Daoy (cell line): ENCODE data around the gene RAD51AP2. TPM values are rescaled to one million over a fixed set of nuclear protein-coding genes. Genes with fewer than 3 reads are reported as not detected.
"Not testable (repeated sequence)": the region's sequence is repeated elsewhere in the genome, so short reads cannot be mapped to it uniquely, and the experiment has no call there.

ENCODE experiments used
- DNase-seq: peaks from one replicate; pipeline ENCODE4 v3.0.0-alpha.2; 2015; ENCODE audit warnings: low read depth
- total RNA-seq: library from RNA; depleted of rRNA; stranded (reverse); fragments of >200 nt; shearing (Covaris generic); gene quantifications from 2 replicates; pipeline ENCODE4 v1.2.3, GENCODE V29; 2014

RAD51AP2 gene
- total RNA-seq, 1 experiment from 2014 or later = not detected

DNA sequence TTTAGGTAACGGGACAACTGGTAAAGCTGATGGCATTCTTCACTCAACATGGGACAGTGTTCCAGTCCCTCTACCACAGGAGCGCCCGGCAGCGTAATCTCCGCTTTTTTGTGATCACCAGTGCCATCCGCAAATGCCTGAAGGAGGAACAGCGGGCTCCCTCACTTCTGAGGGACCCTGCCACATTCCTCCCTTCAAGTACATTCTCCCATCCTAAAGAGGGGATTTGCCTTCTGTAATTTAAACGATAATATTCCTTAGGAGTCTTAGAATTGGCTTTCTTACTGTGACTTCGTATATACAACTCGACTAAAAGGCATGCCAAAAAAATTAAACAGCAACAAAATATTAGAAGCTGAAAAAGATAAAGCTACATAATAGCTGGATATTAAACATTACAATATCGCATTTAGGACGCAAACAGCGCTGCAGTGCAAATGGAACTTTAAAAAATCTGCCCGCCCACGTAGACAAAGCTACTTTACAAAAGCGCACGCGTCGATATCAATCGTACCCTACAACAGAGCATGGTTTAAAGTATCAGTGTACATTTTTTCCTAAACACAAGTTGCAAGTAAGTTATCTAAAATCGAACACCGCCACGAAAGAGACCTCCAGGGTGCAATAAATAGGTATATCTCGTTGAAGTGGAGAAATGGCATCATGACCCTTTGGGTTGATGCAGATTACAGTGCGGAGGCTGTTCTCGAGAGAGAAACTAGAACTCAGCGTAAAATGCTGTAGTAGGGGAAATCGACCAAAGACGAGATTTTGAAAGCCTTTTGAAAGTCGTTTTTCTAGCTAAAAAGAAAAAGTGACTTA, 20.0 kb upstream of the RAD51AP2 start:
- DNase-seq = peak; percentile 20

DNA sequence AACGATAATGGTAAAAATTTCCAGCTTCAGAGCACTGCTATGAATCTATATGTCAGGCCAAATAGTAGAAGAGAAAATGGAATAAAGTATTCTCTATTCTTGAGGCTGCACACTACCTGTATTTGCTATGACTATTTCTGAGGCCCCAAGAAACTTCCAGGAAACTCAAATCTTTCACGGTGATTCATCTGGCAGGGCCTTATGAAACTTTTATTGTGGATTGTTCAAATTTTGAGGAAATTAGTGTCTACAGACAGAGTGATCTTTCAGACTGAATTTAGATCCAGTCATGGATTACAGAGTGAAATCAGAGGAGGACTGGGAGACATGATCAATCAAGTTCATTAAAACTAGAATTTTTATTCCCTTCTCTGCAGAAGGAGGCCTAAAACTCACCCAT, 18.2 kb upstream of the RAD51AP2 start:
- DNase-seq = no peak

DNA sequence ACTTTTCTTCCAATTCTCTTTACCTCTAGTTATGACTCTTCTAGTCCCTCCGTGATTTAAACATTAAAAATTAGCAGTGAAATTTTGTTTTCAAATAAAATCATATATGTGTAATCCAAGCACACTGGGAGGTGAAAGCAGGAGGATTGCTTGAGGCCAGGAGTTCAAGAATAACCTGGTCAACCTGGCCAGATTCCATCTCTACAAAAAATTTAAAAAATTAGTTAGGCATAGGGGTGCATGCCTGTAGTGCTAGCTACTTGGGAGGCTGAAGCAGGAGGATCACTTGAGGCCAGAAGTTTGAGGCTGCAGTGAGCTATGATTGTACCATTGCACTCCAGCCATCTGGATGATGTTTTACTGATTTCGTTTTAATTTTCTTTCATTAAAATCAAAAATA, 15.3 kb upstream of the RAD51AP2 start:
- no peak for DNase-seq

DNA sequence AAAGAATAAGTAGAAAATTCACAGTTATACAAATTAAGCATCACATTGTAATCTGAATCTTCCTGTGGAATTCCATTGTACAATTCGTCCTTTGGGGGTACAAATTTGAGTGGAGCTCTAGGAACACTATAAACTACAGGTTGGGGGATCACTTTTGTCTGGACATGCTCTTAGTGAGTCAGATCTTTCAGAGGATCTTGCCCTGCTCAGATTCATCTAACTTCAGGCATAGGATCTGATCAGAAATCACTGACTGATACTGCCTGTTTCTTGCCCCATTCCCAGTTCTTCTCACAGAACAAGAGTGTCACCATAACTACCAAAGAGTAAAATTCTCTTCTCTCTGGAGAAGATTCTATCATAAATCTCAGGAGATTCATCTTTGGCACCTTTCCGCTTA, 11.5 kb upstream of the RAD51AP2 start:
- DNase-seq = no peak

GRCh38 chr2:17522303-17522702, 4.1 kb upstream of the RAD51AP2 start:
- no peak for DNase-seq

- no peak for DNase-seq
Measured at GRCh38 chr2:17521621-17522020, 3.4 kb upstream of the RAD51AP2 start.

DNA sequence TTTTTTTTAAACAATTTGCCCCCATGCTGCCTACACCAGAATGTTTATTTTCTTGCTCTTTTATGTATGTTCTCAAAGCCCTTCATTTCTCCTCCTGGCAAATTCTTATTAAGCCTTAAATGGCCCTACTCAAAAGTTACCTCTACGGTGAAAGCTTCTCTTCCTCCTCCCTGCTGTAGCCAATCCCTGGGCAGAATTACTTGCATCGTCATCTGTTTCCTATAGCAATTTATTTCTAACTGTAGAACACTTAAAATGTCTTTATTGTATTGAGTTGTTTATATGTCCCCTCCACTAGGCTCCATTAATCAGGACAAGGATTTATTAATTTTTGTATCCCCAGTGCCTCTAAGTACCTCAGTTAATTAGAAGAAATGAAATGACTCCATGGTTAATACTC, 2.5 kb upstream of the RAD51AP2 start:
- no peak for DNase-seq

GRCh38 chr2:17519486-17519885, 1.2 kb upstream of the RAD51AP2 start:
- no peak for DNase-seq

GRCh38 chr2:17517481-17518211, 594 bp downstream of the RAD51AP2 start:
- peak; percentile 20 for DNase-seq

DNA sequence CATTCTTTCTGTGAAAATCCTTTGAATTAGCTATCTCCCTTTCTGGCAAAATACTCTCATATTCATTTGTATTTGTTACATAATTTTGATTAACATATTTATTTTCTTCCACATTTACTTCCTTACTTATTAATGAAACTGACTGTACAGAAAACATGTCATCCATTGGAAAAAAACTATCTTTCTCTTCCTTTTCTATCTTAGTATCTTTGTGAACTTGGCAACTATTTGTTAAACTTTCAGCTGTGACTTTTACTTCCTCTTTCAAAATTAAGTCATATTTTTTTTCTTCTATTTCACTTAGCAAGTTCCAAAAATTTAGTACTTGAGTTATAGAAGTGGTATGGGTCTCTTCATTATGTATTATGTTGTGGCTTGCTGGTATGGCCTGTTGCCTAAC, 2.6 kb downstream of the RAD51AP2 start:
- no peak for DNase-seq

DNA sequence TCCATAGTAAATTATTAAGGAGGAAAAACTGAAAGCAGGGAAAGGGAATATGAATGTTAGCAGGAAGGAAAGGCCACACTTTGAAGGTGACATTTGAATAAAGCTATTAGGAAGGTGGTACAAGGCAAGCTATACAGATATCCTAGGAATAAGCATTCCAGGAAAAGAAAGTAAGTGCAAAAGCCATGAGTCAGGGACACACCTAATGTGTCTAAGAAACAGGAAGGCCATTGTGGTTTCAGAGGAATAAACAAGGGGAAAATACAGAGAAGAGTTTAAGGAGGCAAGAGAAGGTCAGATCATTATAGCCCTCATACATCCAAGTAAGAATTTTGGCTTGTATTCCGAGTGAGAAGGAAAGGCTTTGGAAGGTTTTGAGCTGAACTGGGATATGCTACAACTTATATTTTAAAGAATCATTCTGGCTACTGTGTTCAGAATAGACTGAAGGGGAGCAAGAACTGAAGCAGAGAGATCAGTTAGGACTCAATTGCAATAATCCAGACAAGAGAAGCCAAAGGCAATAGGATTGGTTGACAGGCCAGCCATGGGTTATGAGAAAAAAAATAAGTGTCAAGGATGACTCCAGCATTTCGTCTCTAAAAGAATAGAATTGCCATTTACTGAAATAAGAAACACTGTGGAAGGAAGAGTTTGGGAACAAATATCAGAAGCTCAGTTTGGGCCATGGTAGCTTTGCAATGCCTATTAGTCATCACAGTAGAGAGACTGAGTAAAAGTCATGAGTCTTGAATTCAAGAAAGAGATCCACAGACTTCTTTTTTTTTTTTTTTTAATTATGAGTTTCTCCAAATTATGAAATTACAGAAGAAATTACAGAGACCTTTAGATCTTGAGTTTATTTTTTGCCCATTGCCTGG, 11.3 kb downstream of the RAD51AP2 start:
- DNase-seq = peak; percentile 19

- DNase-seq = no peak
Measured at GRCh38 chr2:17497718-17498117, 20.5 kb downstream of the RAD51AP2 start.

DNA sequence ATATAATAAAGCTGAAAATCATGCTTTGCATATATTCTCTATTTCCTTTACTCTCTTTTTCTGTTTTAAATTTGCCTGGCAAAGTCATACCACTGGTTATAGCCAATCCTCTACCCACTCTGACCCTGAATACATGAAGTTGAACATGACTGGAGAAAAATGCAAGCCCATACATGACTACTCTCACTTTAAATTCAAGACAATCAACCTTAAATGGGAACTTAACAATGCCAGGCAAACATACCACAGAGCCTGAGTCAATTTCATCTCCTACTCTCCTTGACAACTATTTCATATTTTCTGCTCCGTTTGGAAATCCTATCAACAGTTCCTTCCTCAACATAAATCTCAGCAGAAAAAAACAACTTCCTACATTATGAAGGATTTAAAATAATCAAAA, 22.6 kb downstream of the RAD51AP2 start:
- DNase-seq = no peak

GRCh38 chr2:17490165-17490564, 28.1 kb downstream of the RAD51AP2 start:
- not testable (repeated sequence) for DNase-seq

- not testable (repeated sequence) for DNase-seq
Measured at GRCh38 chr2:17488610-17489009, 29.6 kb downstream of the RAD51AP2 start.

DNA sequence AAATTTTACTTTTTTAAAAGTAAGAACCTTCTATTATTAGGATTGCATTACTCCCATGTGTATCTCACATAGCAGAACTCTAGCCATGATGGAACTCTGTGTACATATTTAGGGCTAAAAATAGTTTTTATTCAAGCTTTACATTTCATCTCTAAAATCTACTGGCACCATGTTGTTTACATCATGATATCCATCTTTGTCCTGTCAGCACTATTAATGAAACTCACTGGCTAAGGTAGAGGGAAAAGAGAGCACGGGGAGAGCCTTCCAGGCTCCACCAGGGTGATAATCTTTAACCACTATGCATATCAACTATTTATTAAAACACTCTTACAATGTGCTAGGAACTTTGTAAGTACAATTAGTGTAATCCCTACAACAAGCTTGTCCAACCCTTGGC, 34.7 kb downstream of the RAD51AP2 start:
- no peak for DNase-seq

DNA sequence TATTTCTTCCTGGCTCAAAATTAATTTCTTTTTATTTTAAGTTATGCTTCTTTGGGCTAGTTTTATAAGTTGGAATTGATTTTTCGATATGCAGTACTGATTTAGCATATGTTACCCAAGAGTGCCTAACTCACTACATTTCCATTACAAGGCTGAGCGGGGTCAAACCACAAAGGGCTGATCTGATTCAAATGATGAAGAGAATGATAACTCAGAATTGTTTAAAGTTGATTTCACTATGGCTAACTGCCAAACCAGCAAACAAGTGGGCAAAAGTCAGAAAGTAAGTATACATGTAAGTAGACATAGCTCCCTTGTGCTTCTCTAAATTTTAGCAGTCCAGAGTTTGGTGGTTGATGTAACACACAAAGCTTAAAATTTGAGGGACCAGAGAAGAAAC, 35.6 kb downstream of the RAD51AP2 start:
- no peak for DNase-seq

DNA sequence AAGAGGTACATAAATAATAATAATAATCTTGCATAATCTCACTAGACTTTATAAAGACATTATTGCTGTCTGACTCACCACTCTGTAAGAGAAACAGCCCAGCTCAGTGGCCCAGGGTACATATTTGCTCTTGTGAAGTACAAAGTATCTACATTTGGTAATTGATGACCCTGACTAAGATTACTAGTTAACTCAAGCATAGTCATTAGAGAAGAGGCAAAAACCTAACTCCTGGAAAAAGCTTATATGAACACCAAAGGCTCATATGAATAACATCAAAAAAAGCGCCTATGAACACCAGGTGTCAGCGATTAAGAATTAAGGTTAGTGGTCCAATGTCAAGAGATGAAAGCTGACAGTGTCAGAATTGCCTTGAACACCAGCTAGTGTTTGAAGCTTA, 38.4 kb downstream of the RAD51AP2 start:
- DNase-seq = no peak

- no peak for DNase-seq
Measured at GRCh38 chr2:17476830-17477229, 41.4 kb downstream of the RAD51AP2 start.

DNA sequence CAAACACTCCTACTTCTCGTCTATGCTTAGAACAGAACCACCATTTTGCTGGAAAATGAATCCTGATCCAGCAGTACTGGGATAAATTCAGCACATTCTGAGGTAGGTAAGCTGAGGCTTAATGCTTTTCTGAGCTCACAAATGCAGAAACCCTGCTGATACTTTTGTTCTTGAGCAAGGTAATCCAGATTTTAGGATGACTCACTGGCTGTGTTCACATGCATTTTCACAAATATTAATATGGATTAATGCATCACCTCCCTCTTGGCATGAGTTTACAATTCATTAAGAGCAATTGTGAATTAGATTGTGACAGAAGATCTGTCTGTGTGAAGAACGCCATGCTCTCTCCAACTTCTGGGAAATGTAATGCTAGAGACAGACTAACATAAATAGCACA, 42.2 kb downstream of the RAD51AP2 start:
- no peak for DNase-seq

GRCh38 chr2:17475286-17475685, 43.0 kb downstream of the RAD51AP2 start:
- no peak for DNase-seq

DNA sequence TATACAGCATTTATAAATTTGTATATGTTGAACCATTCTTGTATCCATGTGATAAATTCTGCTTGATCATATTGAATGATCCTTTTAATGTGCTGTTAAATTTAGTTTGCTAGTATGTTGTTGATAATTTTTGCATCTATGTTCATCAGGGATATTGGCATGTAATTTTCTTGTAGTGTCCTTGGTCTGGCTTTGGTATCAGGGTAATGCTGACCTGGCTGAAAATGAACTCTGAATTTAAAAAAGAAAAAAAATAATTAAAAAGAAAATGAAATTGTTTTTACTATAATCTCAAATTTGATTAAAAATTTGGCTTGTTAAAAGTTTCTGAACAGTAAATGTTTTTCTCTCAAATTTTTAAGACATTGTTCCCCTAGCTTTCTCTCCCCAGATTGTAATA, 46.3 kb downstream of the RAD51AP2 start:
- no peak for DNase-seq
